BLaER1 treated with 17β-estradiol and CSF1 and Interleukin-3, amounts not matched to agents 10 nM and 100 nM (cell line): ENCODE data around the gene RFX3.

Source experiments
- H3K27ac ChIP-seq, 11 experiments: shearing (Covaris generic); formaldehyde crosslinking; 2 replicates each; pipeline ENCODE4 v1.8.1; 2022
- H3K27me3 ChIP-seq, 11 experiments: shearing (Covaris generic); formaldehyde crosslinking; 2 replicates each; pipeline ENCODE4 v1.8.1; 2022
- H3K36me3 ChIP-seq, 11 experiments: shearing (Covaris generic); formaldehyde crosslinking; 2 replicates each; pipeline ENCODE4 v1.8.1; 2022
- H3K4me1 ChIP-seq, 10 experiments: shearing (Covaris generic); formaldehyde crosslinking; 2 replicates each; pipeline ENCODE4 v1.8.1; 2022
- H3K4me2 ChIP-seq, 11 experiments: shearing (Covaris generic); formaldehyde crosslinking; 2 replicates each; pipeline ENCODE4 v1.8.1; 2022
- H3K4me3 ChIP-seq, 10 experiments: shearing (Covaris generic); formaldehyde crosslinking; 2 replicates each; pipeline ENCODE4 v1.8.1; 2022
- H3K9ac ChIP-seq, 11 experiments: shearing (Covaris generic); formaldehyde crosslinking; 2 replicates each; pipeline ENCODE4 v1.8.1; 2022
- H3K9me3 ChIP-seq, 11 experiments: shearing (Covaris generic); formaldehyde crosslinking; replicated peaks in 1 of 11; 2 replicates each; pipeline ENCODE4 v1.8.1; 2022
- H4K20me1 ChIP-seq, 11 experiments: shearing (Covaris generic); formaldehyde crosslinking; 2 replicates each; pipeline ENCODE4 v1.8.1; 2022
- Cebpa-rat ChIP-seq, 11 experiments: shearing (Covaris generic); IDR thresholded peaks; 2 replicates each; pipeline ENCODE4 v1.8.1; 2022

Gene RFX3

DNA sequence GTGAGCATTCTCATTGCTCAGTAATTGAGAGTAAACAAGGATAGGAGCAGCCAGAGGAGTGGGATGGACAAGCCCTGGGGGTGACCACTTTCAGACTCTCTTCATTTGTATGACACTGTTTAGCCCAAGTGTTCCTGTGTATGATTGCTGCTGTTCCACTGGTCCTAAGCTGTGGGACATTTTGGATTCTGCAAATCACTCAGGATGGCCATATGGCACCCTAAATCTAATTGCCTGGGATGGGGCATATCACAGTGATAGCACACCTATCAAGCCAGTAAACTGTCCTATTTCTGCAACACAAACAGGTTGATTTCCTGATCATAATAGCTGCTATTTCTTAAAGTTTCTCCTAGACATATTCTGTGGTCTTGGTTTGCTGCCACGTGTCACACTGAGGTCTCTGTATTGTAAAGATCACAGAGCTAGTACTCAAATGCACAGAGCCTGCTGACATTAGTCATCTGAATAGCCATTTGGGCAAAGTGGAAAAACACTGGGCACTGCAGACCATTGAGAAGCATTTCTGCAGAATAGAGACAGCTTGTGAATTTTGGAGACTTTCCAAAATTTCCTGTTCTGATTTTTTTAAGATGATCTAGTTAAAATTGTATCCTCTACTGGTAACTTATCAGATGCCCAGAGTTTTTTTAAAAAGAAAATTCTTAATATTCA, 320.2 kb downstream of the RFX3 start:
- Histone ChIP-seq H3K9me3 (no peaks in the 10 kb centered on the region), H4K20me1 (no peaks in the 10 kb centered on the region), H3K36me3 (no peaks in the 10 kb centered on the region), H3K4me2 (no peak overlapping the region), H3K9ac (no peak overlapping the region), H3K27ac (no peak overlapping the region), H3K4me1 (no peaks in the 10 kb centered on the region), H3K27me3 (no peaks in the 10 kb centered on the region), H3K4me3 (no peak overlapping the region)
- TF ChIP-seq Cebpa-rat (IDR thresholded peaks at IDR 0.05): no peak

DNA sequence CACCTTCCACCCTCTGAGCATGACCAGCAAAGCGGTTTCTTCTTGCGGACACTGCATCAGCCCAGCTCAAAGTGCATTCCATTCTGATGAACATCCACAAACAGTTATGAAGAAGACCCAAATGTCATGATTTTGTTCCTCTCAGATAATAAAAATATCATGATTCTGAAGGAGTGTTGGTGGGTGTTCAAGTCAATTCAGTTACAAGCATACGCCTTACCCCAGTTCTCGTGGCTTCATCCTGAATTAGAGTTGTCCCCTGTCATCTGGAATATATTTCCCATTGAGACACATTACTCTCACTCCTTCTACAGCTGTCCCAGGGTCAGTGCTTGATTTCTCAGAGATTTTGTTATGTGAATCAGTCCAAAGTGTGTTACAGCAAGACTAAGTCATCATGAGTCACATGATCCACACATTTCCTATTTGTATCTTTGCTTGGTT, 325.4 kb downstream of the RFX3 start:
- H3K9ac ChIP-seq: no peak overlapping the region
- H3K4me1 ChIP-seq: no peaks in the 10 kb centered on the region
- H3K9me3 ChIP-seq: no peaks in the 10 kb centered on the region
- no peak overlapping the region for H3K4me3 ChIP-seq
- no peak overlapping the region for H3K4me2 ChIP-seq
- H3K27me3 ChIP-seq: no peaks in the 10 kb centered on the region
- no peak overlapping the region for H3K27ac ChIP-seq
- no peaks in the 10 kb centered on the region for H4K20me1 ChIP-seq
- no peaks in the 10 kb centered on the region for H3K36me3 ChIP-seq
- no peak for TF ChIP-seq Cebpa-rat (IDR thresholded peaks at IDR 0.05)

DNA sequence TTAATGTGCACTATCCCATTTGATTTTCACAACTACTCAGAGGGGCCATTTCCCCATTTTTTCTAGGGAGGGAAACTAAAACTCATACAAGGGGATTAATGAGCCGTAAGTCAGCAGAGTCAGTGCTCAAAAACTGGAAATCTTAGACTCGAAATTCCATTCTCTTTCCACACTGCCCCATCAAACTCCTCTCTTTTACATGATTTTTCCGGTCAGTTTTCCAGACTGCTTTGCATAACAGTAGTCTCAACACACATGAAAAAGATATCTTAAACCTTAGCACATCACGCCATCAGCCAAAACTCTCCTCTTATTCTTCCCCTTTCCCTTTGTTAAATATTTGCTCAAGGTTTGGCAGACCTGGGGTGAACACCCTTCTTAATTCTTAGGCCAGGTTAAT, 332.0 kb downstream of the RFX3 start:
- no peak overlapping the region for H3K4me3 ChIP-seq
- H3K9ac ChIP-seq: no peak overlapping the region
- H3K36me3 ChIP-seq: no peaks in the 10 kb centered on the region
- H3K27ac ChIP-seq: no peak overlapping the region
- H3K4me1 ChIP-seq: no peaks in the 10 kb centered on the region
- TF ChIP-seq Cebpa-rat (IDR thresholded peaks at IDR 0.05): no peak
- H3K9me3 ChIP-seq: no peaks in the 10 kb centered on the region
- no peak overlapping the region for H3K4me2 ChIP-seq
- H4K20me1 ChIP-seq: no peaks in the 10 kb centered on the region
- no peaks in the 10 kb centered on the region for H3K27me3 ChIP-seq

DNA sequence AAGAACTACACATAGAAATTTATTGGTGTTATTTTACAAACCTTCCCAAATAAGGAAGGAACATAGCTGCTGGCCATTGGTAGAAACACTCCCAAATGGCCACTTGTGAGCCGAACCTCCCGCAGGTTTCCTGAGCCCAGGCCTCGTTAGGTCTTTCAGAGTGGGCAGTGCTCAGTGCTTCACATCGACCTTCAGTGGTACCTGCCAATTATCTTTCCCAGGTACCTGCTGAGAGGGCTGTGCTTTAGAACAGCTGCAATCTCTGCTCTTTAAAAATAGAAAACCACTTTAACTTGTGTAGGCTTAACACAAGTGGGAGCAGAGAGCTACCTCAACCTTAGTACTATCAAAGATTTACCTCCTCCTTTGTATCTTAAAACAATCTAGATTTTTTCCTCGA, 334.1 kb downstream of the RFX3 start:
- H4K20me1 ChIP-seq: no peaks in the 10 kb centered on the region
- no peaks in the 10 kb centered on the region for H3K4me1 ChIP-seq
- H3K36me3 ChIP-seq: no peaks in the 10 kb centered on the region
- no peak overlapping the region for H3K4me3 ChIP-seq
- no peak overlapping the region for H3K27ac ChIP-seq
- H3K4me2 ChIP-seq: no peak overlapping the region
- TF ChIP-seq Cebpa-rat (IDR thresholded peaks at IDR 0.05): no peak
- no peaks in the 10 kb centered on the region for H3K9me3 ChIP-seq
- no peaks in the 10 kb centered on the region for H3K27me3 ChIP-seq
- no peak overlapping the region for H3K9ac ChIP-seq

DNA sequence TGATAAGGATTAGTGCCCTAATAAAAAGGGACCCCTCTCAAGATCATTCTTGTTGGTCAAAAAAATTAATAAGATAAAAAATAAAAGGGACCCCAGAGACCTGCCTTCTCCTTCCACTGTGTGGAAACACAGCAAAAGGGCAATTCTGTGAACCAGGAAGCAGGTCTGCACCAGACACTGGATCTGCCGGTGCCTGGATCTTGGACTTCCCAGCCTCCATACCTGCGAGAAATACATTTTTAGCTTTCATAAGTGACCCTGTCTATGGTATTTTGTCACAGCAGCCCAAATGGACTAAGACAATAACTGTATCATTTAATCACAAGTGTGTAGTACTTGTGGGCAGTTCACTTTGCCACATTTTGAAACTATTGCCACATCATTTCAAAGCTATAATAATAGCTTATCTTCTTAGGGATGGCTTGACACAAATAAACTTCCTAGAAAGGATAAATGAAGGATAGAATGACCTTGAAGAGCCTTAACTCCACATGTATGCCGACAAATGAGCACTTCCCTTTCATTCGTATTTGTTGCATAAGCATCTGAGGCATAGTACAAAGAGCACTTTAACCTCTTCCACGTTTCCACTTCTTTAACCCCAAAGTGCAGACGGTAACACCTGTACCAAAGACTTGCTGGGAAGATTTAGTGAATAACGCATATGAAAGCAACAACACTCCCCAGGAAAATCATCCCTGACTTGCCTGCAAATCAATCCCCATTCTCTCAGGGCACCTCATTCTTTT, 336.5 kb downstream of the RFX3 start:
- Histone ChIP-seq H3K9me3 (no peaks in the 10 kb centered on the region), H3K4me3 (no peak overlapping the region), H3K27me3 (no peaks in the 10 kb centered on the region), H3K4me2 (no peak overlapping the region), H4K20me1 (no peaks in the 10 kb centered on the region), H3K36me3 (no peaks in the 10 kb centered on the region), H3K27ac (no peak overlapping the region), H3K9ac (no peak overlapping the region), H3K4me1 (no peaks in the 10 kb centered on the region)
- no peak for TF ChIP-seq Cebpa-rat (IDR thresholded peaks at IDR 0.05)

DNA sequence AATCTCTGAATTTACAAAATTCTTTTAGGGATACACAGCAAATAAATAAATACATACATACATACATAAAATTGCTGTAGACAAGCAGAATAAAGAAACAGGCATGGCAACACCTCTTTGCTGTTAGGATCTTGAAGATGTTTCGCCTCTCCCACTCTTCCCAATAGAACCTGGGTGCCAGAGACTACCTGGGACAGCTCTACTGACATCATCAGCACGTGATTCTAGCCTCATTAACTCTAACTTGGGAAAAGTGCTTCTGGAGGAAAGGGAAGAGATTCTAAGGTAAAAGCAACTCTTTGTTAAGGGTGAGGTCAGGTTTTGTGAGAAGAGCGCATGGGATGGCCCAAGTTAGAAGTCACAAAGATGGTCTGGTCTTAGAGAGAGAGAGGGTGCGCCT, 339.1 kb downstream of the RFX3 start:
- no peak overlapping the region for H3K4me2 ChIP-seq
- peaks cover 0 to 3% (median 0%) of the 10 kb centered on the region in 11 experiments; a peak in 7 of 22 replicates for H3K9me3 ChIP-seq
- no peak overlapping the region for H3K9ac ChIP-seq
- H3K4me3 ChIP-seq: no peak overlapping the region
- no peaks in the 10 kb centered on the region for H4K20me1 ChIP-seq
- no peak for TF ChIP-seq Cebpa-rat (IDR thresholded peaks at IDR 0.05)
- H3K36me3 ChIP-seq: no peaks in the 10 kb centered on the region
- H3K27me3 ChIP-seq: no peaks in the 10 kb centered on the region
- H3K4me1 ChIP-seq: no peaks in the 10 kb centered on the region
- no peak overlapping the region for H3K27ac ChIP-seq

DNA sequence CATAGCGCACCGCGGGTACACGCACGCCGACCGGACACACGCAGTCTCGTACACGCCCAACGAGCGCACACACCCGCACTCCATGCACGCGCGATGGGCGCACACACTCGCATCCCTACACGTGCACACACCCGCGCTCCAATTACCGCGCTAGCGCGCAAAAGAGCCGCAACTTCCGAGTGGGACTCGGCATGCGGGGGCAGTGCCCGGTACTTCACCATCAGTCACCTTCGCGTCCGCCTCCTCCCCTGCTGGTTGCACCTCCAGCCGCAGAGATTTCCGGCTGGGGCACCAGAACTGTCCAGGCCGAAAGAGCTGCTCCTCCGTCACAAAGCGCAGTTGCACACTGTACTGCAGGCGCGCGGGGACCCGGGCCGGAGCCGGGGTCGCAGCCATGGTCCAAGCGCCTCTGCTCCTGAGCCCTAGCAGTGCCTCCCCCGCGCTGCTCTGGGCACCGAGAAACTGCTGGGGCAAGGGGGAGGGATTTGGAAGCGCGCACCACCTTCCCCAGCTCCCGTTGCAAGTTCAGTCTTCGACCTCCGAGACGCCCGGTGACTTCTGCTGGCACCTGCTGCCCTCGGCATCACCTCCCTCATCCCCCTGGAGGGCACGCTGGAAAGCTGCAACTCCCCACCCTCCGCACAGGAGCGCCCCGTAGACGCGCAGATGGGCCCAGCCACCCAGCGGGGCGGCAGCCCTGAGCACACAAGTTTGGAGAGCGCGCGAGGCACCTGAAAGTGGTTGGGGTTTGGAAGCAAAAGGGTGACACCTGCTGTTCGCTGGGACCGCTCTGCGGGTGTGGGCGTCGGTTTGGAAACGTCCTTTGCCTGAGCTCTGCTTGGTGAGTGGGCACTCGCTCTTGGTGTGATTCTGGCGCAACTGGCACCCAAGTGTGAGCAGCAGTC, 344.5 kb downstream of the RFX3 start:
- Histone ChIP-seq H3K27me3 (no peaks in the 10 kb centered on the region), H3K9ac (no peak overlapping the region), H3K9me3 (peaks cover 0 to 16% (median 10%) of the 10 kb centered on the region in 11 experiments; a peak in 17 of 22 replicates), H3K27ac (no peak overlapping the region), H3K4me3 (no peak overlapping the region), H3K36me3 (no peaks in the 10 kb centered on the region), H4K20me1 (no peaks in the 10 kb centered on the region), H3K4me1 (no peaks in the 10 kb centered on the region), H3K4me2 (no peak overlapping the region)
- no peak for TF ChIP-seq Cebpa-rat (IDR thresholded peaks at IDR 0.05)

DNA sequence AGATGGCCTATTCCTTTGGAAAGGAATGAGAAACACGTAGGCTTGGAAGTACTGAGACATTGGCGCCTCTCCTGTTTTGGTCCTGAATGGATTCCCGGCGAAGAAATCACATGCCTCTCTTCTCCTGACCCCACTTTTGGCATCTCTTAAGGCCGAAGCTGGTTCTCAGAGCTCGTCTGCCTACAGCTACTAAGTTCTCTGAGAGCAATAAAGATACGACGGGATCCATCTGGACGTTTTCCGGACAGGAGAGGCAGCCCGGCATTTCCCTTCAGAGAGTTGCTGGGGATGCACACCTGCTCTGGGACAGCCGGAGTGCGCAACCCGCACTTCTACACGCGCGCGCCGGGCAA, 345.1 kb downstream of the RFX3 start:
- no peaks in the 10 kb centered on the region for H3K36me3 ChIP-seq
- peaks cover 0 to 16% (median 10%) of the 10 kb centered on the region in 11 experiments; a peak in 17 of 22 replicates for H3K9me3 ChIP-seq
- H3K9ac ChIP-seq: no peak overlapping the region
- H3K4me1 ChIP-seq: no peaks in the 10 kb centered on the region
- no peak for TF ChIP-seq Cebpa-rat (IDR thresholded peaks at IDR 0.05)
- no peaks in the 10 kb centered on the region for H3K27me3 ChIP-seq
- H3K4me2 ChIP-seq: no peak overlapping the region
- H3K27ac ChIP-seq: no peak overlapping the region
- H4K20me1 ChIP-seq: no peaks in the 10 kb centered on the region
- no peak overlapping the region for H3K4me3 ChIP-seq

DNA sequence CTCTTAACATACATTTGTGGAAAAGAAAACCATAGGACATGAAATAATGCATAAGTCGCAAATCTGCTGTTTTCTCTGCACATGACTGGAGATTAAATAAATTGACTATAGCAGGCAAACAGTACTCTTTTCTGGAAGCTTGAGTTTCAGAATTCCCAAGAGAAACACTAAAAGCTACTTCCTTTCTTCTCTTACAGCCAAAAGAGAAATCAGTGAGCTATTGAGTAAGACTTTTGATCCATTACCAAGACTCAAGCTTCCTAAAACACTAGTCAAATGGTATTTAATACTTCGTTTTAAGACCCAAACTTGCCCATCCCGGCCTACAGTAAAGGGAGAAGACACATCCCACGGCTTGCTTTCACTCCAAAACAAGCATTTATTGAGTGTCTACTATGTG, 346.1 kb downstream of the RFX3 start:
- no peak overlapping the region for H3K27ac ChIP-seq
- no peaks in the 10 kb centered on the region for H4K20me1 ChIP-seq
- H3K9ac ChIP-seq: no peak overlapping the region
- H3K4me2 ChIP-seq: no peak overlapping the region
- no peak for TF ChIP-seq Cebpa-rat (IDR thresholded peaks at IDR 0.05)
- H3K4me3 ChIP-seq: no peak overlapping the region
- no peaks in the 10 kb centered on the region for H3K4me1 ChIP-seq
- H3K27me3 ChIP-seq: no peaks in the 10 kb centered on the region
- peaks cover 0 to 16% (median 10%) of the 10 kb centered on the region in 11 experiments; a peak in 17 of 22 replicates for H3K9me3 ChIP-seq
- H3K36me3 ChIP-seq: no peaks in the 10 kb centered on the region
